Suppressor macrophage treated with lipopolysaccharide for 1 hour (primary cell): Measurements from ENCODE around the gene TSPAN18.
A peak's percentile ranks its signal among the peaks of the same experiment; 100 is the strongest.

Experiments used
- DNase-seq, 3 donors: peaks; one replicate each; pipeline ENCODE4 v3.0.0-alpha.2; 2020 to 2022

TSPAN18 gene

DNA sequence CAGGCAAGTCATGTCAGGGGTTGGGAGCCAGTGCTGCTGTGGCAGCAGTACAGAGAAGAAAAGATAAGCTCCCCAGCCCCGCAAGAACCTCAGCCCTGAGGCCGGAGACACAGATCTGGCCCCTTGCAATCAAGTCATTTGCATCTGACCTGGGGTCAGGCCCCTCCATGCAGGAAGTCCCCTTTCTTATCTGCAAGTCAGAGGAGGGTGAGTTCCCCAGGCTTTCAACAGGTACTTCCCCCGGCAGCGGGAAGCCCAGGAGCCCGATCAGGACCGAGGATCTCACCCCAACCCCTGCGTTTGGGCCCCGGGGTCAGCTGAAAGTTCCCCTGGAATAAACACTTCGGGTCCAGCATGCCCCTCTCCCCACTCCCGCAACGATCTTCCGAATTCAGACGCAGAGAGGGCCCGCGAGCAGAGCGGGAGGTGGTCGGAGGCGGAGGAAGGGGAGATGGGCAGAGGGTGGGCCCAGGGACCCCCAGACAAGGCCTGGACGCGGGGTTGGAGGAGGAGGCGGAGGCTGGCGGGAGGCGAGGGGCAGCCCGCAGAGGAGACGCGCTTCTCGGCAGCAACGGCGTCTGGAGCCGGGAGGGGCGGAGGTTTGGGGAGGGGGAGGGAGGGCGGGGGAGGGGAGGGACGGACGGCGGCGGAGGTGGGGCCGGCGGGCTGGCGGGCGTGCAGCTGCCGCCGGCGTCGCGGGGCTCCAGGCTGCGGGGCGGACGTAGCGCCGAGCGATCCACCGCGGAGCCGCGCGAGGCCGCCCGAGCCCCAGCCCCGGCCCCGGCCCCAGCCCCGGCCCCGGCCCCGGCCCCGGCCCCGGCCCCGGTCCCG, at the start of gene TSPAN18:
Gene TSPAN18, plus strand, starts transcription at position 680 of the 831 bp plus-strand sequence. CDS start 179,455 bp downstream, outside the sequence.
- DNase-seq, result peak; percentile 24 to 67 (median 43)

- DNase-seq, result no peak
Observed at GRCh38 chr11:44680982-44681597, 45.7 kb upstream of the TSPAN18 start.

DNA sequence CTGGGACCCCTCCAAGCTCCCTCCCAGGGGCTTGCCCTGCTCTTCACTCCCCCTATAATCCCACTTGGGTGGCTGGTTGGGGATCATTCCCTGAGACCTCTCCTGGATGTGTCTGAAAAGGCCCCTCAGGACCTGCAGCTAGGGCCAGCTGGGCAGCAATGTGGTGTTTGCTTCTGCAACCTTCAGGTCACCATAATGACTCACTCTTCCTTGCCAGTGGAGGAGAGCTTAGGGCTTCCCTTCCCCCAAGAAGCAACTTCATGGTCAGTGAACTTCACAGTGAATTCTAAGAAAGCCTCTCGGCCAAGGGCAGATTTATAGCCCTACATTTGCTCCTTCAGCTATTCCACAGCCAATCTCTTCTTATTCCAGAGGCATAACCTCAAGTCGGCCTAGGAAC, 45.1 kb upstream of the TSPAN18 start:
- DNase-seq, result peak; percentile 28 to 42 (median 40)

DNA sequence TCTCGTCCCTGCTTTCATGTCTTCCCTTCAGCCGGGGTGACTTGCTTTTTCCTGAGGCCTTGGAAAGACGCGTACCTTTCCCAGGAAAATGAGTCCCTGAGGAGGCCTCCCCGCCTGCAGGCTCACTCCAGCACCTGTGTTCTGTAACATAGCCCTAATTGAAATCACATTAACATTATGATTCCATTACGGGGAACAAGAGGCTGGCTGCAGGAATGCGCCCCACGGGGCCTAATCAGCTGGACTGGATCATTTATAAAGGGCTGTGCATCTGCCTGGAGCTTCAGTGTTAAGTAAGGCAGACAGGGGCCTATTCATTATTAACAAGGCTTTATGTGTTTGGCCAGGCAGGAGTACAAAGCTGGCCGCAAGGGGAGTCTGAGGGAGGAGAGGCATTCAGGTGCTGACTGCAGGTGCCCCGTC, 41.9 kb upstream of the TSPAN18 start:
- no peak for DNase-seq

DNA sequence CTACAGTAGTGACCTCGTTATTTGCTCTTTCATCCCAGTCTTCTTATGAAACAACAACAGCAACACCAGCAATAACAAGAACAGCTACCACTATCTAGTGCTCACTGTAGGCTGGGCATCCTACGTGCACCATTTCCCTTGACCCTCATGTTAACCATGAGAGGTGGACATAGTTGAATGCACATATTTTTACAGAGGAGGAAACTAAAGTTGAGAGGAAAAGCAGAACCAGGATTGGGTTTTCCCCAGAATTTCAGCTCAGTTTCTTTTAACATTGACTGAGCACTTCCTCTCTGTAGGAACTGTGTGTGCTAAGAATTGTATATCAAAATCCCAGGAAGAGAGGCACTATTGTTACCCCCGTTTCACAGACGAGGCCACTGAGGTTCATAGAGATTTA, 39.4 kb upstream of the TSPAN18 start:
- DNase-seq, result peak; percentile 58 to 70 (median 70)

- DNase-seq, result no peak
Observed at GRCh38 chr11:44689265-44689664, 37.5 kb upstream of the TSPAN18 start.

DNA sequence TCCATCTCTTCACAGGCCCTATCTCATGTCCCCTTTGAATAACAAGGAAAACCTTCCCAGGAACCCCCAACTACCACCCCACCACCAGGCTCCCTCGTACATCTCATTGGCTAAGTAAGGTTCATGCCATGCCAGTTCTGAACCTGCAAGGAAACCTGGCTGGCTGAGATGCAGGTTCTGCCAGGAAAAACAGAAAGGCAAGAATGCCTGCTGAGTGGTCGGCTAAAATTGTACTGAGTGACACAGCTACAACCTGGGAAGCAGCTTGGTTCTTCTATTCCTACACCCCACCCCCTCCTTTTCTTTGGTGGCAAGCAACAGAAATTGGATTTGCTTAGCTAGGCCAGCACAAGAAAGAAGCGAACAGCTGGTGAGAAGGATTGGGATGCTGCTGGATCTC, 36.1 kb upstream of the TSPAN18 start:
- DNase-seq, result no peak

DNA sequence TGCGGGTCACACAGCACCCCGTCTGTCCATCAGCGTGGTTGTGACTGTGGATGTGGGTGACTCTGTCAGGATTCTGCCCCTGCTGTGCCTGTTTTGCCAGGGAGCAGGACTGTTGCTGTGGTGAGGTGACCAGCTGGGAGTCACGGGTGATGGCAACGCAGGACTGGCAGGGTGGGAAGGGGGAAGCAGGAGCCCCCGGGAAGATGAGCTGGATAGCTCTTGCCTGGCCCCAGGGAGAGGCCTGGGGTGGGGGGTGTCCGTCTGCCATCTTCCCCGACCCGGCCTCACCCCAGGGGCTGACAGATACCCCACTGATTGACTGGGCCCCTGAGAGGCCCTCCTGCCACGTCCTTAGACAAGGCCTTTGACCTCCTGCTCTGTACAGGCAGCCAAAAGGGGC, 34.3 kb upstream of the TSPAN18 start:
- DNase-seq, result no peak

DNA sequence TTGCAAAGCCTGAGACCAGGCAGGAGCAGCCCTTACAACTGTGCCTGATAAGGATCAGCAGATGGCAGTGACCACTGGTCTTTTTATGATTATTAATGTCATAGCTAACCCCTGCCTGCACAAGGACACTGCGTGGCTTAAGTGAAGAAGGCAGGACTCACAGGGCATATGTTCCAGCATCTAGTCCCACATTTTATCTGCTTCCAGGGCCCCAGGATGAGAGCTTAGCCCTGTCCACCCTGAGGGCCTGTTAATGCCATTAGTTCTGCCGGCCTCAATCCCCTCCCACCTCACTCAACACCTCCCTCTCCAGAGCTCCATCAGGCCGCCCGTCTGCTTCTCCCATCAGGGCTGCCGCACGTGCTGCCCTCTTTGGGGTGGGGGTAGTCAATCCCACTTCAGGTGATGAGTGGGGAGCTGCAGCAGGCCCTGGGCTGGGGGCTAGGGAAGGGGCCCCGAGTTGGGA, 33.1 kb upstream of the TSPAN18 start:
- no peak for DNase-seq

DNA sequence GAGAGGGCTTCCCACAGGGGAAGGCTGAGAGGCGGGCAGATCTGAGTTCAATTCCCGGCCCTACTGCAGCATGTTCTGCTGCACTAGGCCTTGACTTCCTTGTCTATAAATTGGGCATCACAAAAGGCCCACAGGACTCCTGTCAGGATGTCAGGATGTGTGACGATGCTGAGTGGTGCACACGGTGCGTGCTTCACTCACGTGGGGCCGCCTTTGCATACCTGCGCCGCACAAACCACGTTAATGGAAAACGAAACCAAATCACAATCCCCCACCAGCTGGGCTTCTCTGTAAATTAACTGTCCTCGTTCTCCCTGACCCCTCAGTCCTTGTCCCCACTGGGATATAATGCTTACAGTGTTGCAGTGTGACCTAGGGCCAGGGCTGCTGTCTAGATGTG, 32.3 kb upstream of the TSPAN18 start:
- no peak for DNase-seq

- DNase-seq, result peak; percentile 27 to 52 (median 40)
Observed at GRCh38 chr11:44695169-44695833, 31.5 kb upstream of the TSPAN18 start.

DNA sequence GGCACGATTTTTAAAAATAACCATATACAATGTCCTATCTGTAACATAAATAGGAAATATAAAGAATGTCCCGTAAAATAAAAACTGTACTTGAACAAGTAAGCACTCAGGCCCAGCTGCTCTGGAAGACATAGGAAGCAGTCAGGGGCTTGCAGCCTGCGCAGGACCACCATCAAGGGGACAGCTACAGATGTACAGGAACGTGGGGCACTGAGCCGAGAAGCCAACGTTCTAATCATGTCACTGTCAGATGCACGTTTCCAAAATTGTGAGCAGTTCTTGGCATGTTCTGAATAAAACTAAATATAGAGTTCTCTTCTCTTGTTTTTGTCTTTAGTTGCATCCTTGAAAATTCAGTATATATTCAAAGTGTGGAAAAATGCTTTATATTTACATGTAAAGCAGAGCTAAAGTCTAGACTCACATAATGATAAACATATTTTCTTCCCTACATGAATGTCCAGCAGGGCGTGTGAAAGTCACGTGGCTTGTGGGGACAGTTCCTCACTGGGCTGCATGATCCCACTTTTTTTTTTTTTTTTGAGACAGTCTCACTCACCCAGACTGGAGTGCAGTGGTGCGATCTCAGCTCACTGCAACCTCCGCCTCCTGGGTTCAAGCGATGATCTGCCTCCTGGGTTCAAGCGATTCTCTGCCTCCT, 28.4 kb upstream of the TSPAN18 start:
- no peak for DNase-seq

DNA sequence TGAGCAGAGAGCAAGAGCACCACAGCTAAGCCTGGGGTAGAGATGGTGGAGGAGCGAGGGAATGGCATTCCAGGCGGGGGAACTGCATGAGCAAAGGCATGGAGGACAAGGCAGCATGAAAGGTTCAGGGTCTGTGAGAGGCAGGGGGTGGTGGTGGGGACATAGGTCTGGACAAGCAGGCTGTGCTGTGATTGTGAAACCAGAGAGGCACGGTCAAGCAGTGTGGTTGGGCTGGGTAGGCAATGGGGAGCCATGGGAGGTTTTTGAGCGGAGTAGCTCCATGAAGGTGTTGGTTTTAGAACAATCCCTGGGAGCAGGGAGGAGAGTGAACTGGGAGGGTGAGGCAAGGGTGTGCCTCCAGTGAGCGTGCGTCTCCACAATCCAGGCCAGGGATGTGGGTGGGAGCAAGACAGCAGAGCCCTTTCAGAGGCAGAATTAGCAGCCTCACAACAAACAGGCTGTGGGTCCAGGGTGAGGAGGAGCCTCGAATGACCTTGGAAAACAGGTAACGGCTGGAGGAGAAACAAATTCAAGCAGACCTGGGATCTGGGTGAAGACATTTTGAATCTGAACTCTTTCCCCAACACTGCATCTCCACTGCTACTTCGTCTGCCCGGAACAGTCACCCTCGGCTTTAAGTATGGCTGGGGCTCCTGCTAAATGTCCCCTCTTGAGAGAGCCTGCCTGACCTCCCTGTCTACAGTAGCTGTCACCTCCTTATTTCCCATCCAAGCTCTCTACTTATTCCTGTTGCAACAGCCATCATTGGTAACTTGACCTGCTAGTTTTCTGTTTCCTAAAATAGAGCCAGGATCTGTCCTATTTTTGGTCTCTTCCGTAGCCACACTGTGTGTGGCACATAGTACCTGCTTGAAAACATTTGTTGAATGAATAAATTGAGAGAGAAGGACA, 27.0 kb upstream of the TSPAN18 start:
- DNase-seq, result no peak

- DNase-seq, result no peak
Observed at GRCh38 chr11:44701276-44701675, 25.5 kb upstream of the TSPAN18 start.

DNA sequence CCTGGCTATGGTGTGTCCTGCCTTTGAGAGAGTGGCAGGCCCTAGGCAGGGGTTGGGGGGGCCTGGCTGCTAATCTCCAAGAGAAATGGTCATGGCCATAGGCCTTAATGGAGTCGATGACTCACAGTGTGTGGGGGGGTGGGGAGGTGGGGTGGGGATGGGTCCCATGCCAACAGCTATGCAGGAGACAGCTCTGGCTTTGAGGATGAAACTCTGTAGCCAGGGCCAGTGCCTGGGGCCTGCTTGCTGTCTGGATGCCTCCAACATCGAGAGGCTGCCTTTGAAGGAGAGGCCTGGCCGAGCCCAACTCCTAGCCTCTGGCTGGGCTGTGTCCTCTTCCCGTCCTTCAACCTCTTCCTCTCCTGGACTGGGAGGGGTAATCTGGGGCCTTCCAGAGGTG, 23.9 kb upstream of the TSPAN18 start:
- no peak for DNase-seq

- no peak for DNase-seq
Observed at GRCh38 chr11:44707094-44707493, 19.7 kb upstream of the TSPAN18 start.

DNA sequence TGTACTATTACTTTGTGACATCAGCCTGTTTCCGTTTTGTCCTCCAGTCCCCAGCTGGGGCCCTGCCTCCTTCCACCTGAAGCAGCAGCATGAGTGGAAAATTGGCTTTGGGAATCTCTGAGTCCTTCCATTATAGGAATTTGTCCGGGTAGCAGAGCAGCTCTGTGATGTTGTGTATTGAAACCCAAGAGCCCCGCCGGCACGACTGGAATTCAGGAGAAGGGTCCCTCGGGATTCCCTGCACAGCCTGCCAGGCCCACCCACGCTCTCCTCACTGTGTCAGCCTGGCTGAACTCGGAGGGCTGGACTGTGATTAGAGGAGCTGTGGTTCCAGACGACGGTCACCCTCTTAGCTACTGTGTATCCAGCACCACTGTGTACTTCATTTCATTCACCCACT, 18.8 kb upstream of the TSPAN18 start:
- no peak for DNase-seq

DNA sequence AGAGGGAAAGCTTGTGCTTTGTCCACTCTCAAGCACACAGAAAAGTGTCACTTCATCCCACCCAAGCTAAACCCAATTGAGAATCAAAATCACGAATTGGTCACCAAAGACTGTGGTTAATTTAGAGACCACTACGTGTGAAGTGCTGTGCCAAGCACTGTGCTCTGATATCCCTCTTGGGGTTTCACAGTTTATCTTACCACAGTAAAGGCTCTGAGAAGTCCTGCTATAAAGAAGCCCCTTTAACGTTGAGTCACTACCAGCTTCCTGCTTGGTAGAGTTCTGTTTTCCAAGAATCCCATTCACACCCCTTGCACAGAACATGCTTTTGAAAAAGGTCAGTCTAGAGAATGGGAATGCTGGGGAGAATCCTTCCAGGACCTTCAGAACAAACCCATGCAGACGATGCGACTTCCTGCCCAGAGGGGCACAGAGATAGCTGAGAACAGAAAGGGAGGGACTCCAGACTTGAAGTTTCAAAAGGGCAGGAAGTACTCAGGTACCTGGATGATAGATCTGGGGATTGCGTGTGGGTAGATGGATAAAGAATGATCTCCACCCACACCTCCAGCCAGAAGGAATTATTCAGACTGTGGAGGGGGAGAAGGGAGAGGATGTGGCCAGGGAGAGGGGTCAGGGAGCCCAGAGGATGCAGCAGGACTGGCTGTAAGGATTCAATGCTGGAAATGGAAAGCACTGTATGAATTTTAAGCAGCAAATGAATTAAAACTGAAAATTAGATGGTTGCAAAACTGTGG, 18.1 kb upstream of the TSPAN18 start:
- DNase-seq, result no peak

DNA sequence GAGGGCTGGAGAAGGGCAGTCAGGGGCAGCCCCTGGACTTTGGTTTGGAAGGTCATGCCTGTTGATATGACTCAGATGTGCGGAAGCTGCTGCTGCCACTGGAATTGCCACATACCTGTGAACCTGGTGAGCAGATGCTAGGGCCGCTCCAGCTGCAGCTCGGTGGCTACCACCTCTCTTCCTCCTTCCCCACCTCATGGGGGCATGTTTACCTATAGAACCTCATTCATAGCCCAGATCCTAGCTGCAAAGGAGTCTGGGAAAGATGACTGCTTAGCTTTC, 17.5 kb upstream of the TSPAN18 start:
- peak in 1 of 3 donors; percentile 13 for DNase-seq

DNA sequence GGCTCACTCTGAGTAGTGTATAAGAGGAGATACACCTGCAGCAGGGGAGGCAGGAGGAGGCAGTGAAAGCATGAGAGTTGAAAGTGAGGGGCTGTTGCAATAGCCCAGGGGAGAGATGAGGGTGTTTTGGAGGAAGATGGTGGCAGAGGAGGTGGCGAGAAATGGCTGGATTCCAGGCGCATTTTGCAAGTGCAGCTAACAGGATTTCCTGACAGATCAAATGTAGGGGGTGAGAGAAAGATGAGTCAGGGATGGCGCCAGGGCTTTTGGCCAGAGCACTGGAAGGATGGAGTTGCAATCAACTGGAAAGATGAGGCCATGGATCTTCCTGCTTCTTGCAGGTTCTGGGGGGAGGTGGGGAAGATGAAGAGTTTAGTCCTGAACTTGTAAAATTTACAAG, 16.8 kb upstream of the TSPAN18 start:
- peak in 1 of 3 donors; percentile 8 for DNase-seq

DNA sequence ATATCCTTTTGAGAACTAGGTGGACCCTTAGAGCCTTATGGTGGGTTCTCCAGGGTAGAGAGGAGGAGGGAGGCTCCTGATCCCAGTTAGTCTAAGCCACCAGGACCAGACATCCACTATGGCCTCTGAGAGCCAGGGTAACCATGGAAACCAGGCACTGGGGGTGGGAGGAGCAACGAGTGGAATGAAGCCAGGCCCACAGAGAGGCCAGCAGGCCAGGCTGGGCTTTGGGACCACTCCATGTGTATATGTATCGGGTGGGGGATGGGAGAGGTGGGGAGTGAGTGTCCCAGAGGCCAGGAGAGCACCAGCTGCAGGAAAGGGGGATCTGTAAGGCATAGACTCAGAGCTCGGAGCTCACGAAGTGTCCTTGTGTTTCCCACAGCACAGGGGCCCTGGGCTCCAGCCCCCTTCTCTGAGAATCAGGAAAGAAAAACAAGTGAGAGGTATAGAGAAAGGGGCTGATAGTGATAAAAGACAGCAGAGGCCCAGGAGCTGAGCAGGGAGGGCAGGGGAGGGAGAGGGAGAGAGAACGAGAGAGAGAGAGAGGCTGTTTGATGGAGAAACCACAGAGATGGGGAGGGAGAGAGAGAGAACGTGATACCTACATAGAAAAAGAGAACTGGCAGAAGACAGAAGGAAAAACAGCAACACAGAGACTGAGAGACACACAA, 15.5 kb upstream of the TSPAN18 start:
- DNase-seq, result no peak
